ENCODE results near the gene MGAT1. TPM values are rescaled to one million over a fixed set of nuclear protein-coding genes. Genes with fewer than 3 reads are reported as not detected.

MGAT1 gene
- total and polyA plus RNA-seq, 2 of the 8 experiments (the other 6 are each of a cell fraction or from before 2014, with no cell fraction given), result 66.8 to 77.0 TPM

- no peak for TF ChIP-seq POU5F1 (IDR thresholded peaks at IDR 0.05; ENCODE audit: low read depth, low read length)
- no peak for TF ChIP-seq CBX8 (IDR thresholded peaks at IDR 0.05; ENCODE audit: borderline replicate concordance, low read depth, low read length)
- TF ChIP-seq KDM5A (IDR thresholded peaks at IDR 0.05; ENCODE audit: low read length), result no peak
- no peak for TF ChIP-seq EP300 (IDR thresholded peaks at IDR 0.05; ENCODE audit: borderline replicate concordance in 1 of 2, low read depth in 2 of 2, low read length in 2 of 2)
- no peak for TF ChIP-seq SIRT6 (IDR thresholded peaks at IDR 0.05; ENCODE audit: low read length)
- no peak for TF ChIP-seq TAF7 (optimal IDR thresholded peaks at IDR 0.05; ENCODE audit: borderline replicate concordance, low read depth, low read length)
- no peak for TF ChIP-seq SP2 (IDR thresholded peaks at IDR 0.05; ENCODE audit: low read length)
- TF ChIP-seq TAF1 (IDR thresholded peaks at IDR 0.05; ENCODE audit: low read depth, low read length), result no peak; the same call in 1 of the 2 replicates
- TF ChIP-seq MAX (IDR thresholded peaks at IDR 0.05), result peak; percentile 70
- peak; percentile 77; the same call in 1 of the 2 replicates for TF ChIP-seq TCF12 (IDR thresholded peaks at IDR 0.05; ENCODE audit: low read depth, low read length)
- TF ChIP-seq CREB1 (IDR thresholded peaks at IDR 0.05), result no peak
- TF ChIP-seq GTF2F1 (IDR thresholded peaks at IDR 0.05; ENCODE audit: borderline replicate concordance, low read depth, low read length), result 0 out of 2 replicates have a peak, but pooled peaks have one; percentile 13
- TF ChIP-seq RBBP5 (IDR thresholded peaks at IDR 0.05; ENCODE audit: borderline replicate concordance, low read depth, low read length), result no peak
- no peak for TF ChIP-seq CHD2 (IDR thresholded peaks at IDR 0.05; ENCODE audit: low read length)
- TF ChIP-seq RFX5 (IDR thresholded peaks at IDR 0.05; ENCODE audit: borderline replicate concordance, low read depth, low read length), result no peak
- no peak for TF ChIP-seq FOSL1 (IDR thresholded peaks at IDR 0.05; ENCODE audit: insufficient read depth, low read depth, low read length)
- TF ChIP-seq SIN3A (conservative IDR thresholded peaks at IDR 0.05 in 1 of 2, IDR thresholded peaks at IDR 0.05 in 1 of 2; ENCODE audit: low read depth in 1 of 2, low read length in 2 of 2), result peak in 1 of 2 experiments; percentile 73; a peak in 1 of 4 replicates
- no peak for TF ChIP-seq GABPA (IDR thresholded peaks at IDR 0.05; ENCODE audit: borderline replicate concordance, insufficient read depth, low read length)
- no peak for TF ChIP-seq NANOG (IDR thresholded peaks at IDR 0.05; ENCODE audit: insufficient read depth, low read depth, low read length, poor library complexity, severe bottlenecking)
- TF ChIP-seq BCL11A (IDR thresholded peaks at IDR 0.05; ENCODE audit: low read depth in 2 of 2, low read length in 2 of 2), result no peak
- no peak for TF ChIP-seq JUN (IDR thresholded peaks at IDR 0.05; ENCODE audit: low read depth, low read length)
- TF ChIP-seq CBX5 (IDR thresholded peaks at IDR 0.05; ENCODE audit: low read depth, low read length), result no peak
- TF ChIP-seq CHD1 (IDR thresholded peaks at IDR 0.05; ENCODE audit: low read depth, low read length), result no peak
These were observed 27.9 kb upstream of the MGAT1 start (continued) for GRCh38 chr5:180830253-180831138.
